Neural cell (in vitro differentiated cells): ENCODE measurements around the gene MRPL19. TPM values are rescaled to one million over a fixed set of nuclear protein-coding genes. Genes with fewer than 3 reads are reported as not detected.
A peak's percentile ranks its signal among the peaks of the same experiment; 100 is the strongest.

Experiments
- H2AFZ ChIP-seq: fragments of 200-600, 300-800 bp; sonication (generic), shearing (Covaris generic); 2 replicates; pipeline ENCODE4 v1.6.0; 2014; ENCODE audit warnings: low read depth, mild to moderate bottlenecking, antibody characterized with exemption, low read length, moderate library complexity
- H3F3A ChIP-seq: fragments of 200-600 bp; shearing (Covaris generic); 2 replicates; pipeline ENCODE4 v1.6.1; 2016; ENCODE audit warnings: mild to moderate bottlenecking, moderate library complexity, mixed read lengths, antibody characterized with exemption, low read length; ENCODE audit not compliant: insufficient read depth, poor library complexity, severe bottlenecking
- H3K27ac ChIP-seq: fragments of 200-600, 300-800 bp; sonication (generic), shearing (Covaris generic); 2 replicates; pipeline ENCODE4 v1.5.1; 2014; ENCODE audit warnings: mild to moderate bottlenecking, low read length, moderate library complexity
- H3K27me3 ChIP-seq: fragments of 300-800, 200-600 bp; sonication (generic), shearing (Covaris generic); 2 replicates; pipeline ENCODE4 v1.6.0; 2014; ENCODE audit warnings: mild to moderate bottlenecking, low read depth, low read length, moderate library complexity; ENCODE audit not compliant: insufficient read depth
- H3K36me3 ChIP-seq: fragments of 300-800, 200-600 bp; sonication (generic), shearing (Covaris generic); 2 replicates; pipeline ENCODE4 v1.5.1; 2014; ENCODE audit warnings: mild to moderate bottlenecking, antibody characterized with exemption, low read length, moderate library complexity; ENCODE audit not compliant: insufficient read depth
- H3K4me2 ChIP-seq: fragments of 300-800, 200-600 bp; sonication (generic), shearing (Covaris generic); 2 replicates; pipeline ENCODE4 v1.6.0; 2014; ENCODE audit warnings: mild to moderate bottlenecking, low read length
- H3K4me3 ChIP-seq: fragments of 300-800, 200-600 bp; sonication (generic), shearing (Covaris generic); 2 replicates; pipeline ENCODE4 v1.5.1; 2014; ENCODE audit warnings: mild to moderate bottlenecking, low read length, moderate library complexity
- H3K79me2 ChIP-seq: fragments of 200-600 bp; shearing (Covaris generic); replicated peaks from 2 replicates; pipeline ENCODE4 v1.6.0; 2014; ENCODE audit warnings: mild to moderate bottlenecking, low read length, moderate library complexity; ENCODE audit not compliant: insufficient read depth
- H3K9ac ChIP-seq: fragments of 300-800, 200-600 bp; sonication (generic), shearing (Covaris generic); 2 replicates; pipeline ENCODE4 v1.6.1; 2016; ENCODE audit warnings: mild to moderate bottlenecking, low read length, mixed read lengths
- H3K9me2 ChIP-seq: fragments of 200-600 bp; shearing (Covaris generic); 2 replicates; pipeline ENCODE4 v1.6.1; 2016; ENCODE audit warnings: mild to moderate bottlenecking, low read length, mixed read lengths; ENCODE audit not compliant: insufficient read depth
- H3K9me3 ChIP-seq: fragments of 200-600, 300-800 bp; sonication (generic), shearing (Covaris generic); 2 replicates; pipeline ENCODE4 v1.6.1; 2016; ENCODE audit warnings: mild to moderate bottlenecking, mixed run types, low read length, moderate library complexity, mixed read lengths
- H4K20me1 ChIP-seq: fragments of 200-600 bp; shearing (Covaris generic); 2 replicates; pipeline ENCODE4 v1.6.1; 2016; ENCODE audit warnings: mild to moderate bottlenecking, mixed run types; ENCODE audit not compliant: insufficient read depth
- CTCF ChIP-seq: fragments of 450-650 bp; IDR thresholded peaks from 2 replicates; pipeline ENCODE4 v1.5.1; 2014; ENCODE audit warnings: antibody characterized with exemption, mild to moderate bottlenecking, moderate library complexity; ENCODE audit not compliant: poor library complexity, severe bottlenecking
- EP300 ChIP-seq: fragments of 450-650 bp; conservative IDR thresholded peaks from 2 replicates; pipeline ENCODE4 v1.6.1; 2014; ENCODE audit warnings: antibody characterized with exemption, mild to moderate bottlenecking, moderate library complexity; ENCODE audit not compliant: poor library complexity, severe bottlenecking
- EZH2 ChIP-seq: fragments of 200-600, 300-800 bp; shearing (Covaris generic), sonication (generic); IDR thresholded peaks from 2 replicates; pipeline ENCODE4 v1.6.1; 2014; ENCODE audit warnings: antibody characterized with exemption, low read length, borderline replicate concordance, mild to moderate bottlenecking; ENCODE audit not compliant: insufficient read depth, poor library complexity, severe bottlenecking
- MXI1 ChIP-seq: fragments of 450-650 bp; conservative IDR thresholded peaks from 2 replicates; pipeline ENCODE4 v1.6.1; 2014; ENCODE audit warnings: antibody characterized with exemption, mild to moderate bottlenecking; ENCODE audit not compliant: poor library complexity, severe bottlenecking
- POLR2AphosphoS5 ChIP-seq: IDR thresholded peaks from 2 replicates; pipeline ENCODE4 v1.6.1; 2012
- RAD21 ChIP-seq: fragments of 450-650 bp; conservative IDR thresholded peaks from 2 replicates; pipeline ENCODE4 v1.6.1; 2014; ENCODE audit warnings: antibody characterized with exemption, mild to moderate bottlenecking, moderate library complexity
- REST ChIP-seq: IDR thresholded peaks from 2 replicates; pipeline ENCODE4 v1.6.1; 2012; ENCODE audit warnings: borderline replicate concordance
- SMC3 ChIP-seq: fragments of 450-650 bp; conservative IDR thresholded peaks from 2 replicates; pipeline ENCODE4 v1.6.1; 2014; ENCODE audit warnings: antibody characterized with exemption, mild to moderate bottlenecking, moderate library complexity; ENCODE audit not compliant: poor library complexity
- TAF1 ChIP-seq: IDR thresholded peaks from 2 replicates; pipeline ENCODE4 v1.6.1; 2012; ENCODE audit warnings: low read depth
- polyA plus RNA-seq: library from polyadenylated mRNA; depleted of rRNA; stranded (reverse); fragments of >200 nt; gene quantifications from 2 replicates; pipeline ENCODE4 v1.2.3, GENCODE V29; 2014

MRPL19 gene
- polyA plus RNA-seq, 1 donor from 2014 or later, result 28.1 TPM

- H3K4me3 ChIP-seq, result no peak overlapping the region
- no peaks in the 10 kb centered on the region for H3F3A ChIP-seq
- H3K9me3 ChIP-seq, result no peaks in the 10 kb centered on the region
- no peak overlapping the region for H2AFZ ChIP-seq
- no peaks in the 10 kb centered on the region for H4K20me1 ChIP-seq
- H3K27ac ChIP-seq, result no peak overlapping the region
- H3K9ac ChIP-seq, result no peak overlapping the region
- H3K27me3 ChIP-seq, result no peaks in the 10 kb centered on the region
- H3K36me3 ChIP-seq, result no peaks in the 10 kb centered on the region
- TF ChIP-seq REST, result no peak
- no peak for TF ChIP-seq SMC3
- no peak for TF ChIP-seq POLR2AphosphoS5
- TF ChIP-seq EP300, result no peak
- TF ChIP-seq CTCF, result no peak
- TF ChIP-seq TAF1, result no peak
- TF ChIP-seq MXI1, result no peak
- no peak for TF ChIP-seq RAD21
- TF ChIP-seq EZH2, result no peak
- H3K4me2 ChIP-seq, result no peak overlapping the region
- no peaks in the 10 kb centered on the region for H3K79me2 ChIP-seq
- no peaks in the 10 kb centered on the region for H3K9me2 ChIP-seq
These were observed 9.0 kb upstream of the MRPL19 start for GRCh38 chr2:75637568-75637967.

GRCh38 chr2:75640621-75641121 is 5.9 kb upstream of the MRPL19 start:
- Histone ChIP-seq H3K9ac (no peak overlapping the region), H4K20me1 (no peaks in the 10 kb centered on the region), H3K79me2 (no peaks in the 10 kb centered on the region), H3K36me3 (no peaks in the 10 kb centered on the region), H3K4me2 (no peak overlapping the region), H3K27me3 (no peaks in the 10 kb centered on the region), H3K9me3 (no peaks in the 10 kb centered on the region), H2AFZ (no peak overlapping the region), H3K9me2 (no peaks in the 10 kb centered on the region), H3K27ac (no peak overlapping the region), H3K4me3 (no peak overlapping the region), H3F3A (no peaks in the 10 kb centered on the region)
- TF ChIP-seq SMC3, result peak; percentile 96
- no peak for TF ChIP-seq EP300
- no peak for TF ChIP-seq REST
- TF ChIP-seq EZH2, result no peak
- TF ChIP-seq CTCF, result peak; percentile 94
- TF ChIP-seq MXI1, result peak; percentile 64
- peak; percentile 95 for TF ChIP-seq RAD21
